ENCODE results near the gene IFNL3. TPM values are rescaled to one million over a fixed set of nuclear protein-coding genes. Genes with fewer than 3 reads are reported as not detected.
"Not testable (repeated sequence)": the region's sequence is repeated elsewhere in the genome, so short reads cannot be mapped to it uniquely, and the experiment has no call there.

The IFNL3 gene
- total and polyA plus RNA-seq, 8 donors = not detected

GRCh38 chr19:39276740-39277139, 31.9 kb upstream of the IFNL3 start:
- 90 to 91% methylated on average over 5 of the region's 5 CpGs for WGBS, 2 donors
- Histone ChIP-seq H3K9me3 (no peaks in the 10 kb centered on the region), H3K4me3 (no peak overlapping the region), H3K27me3 (no peaks in the 10 kb centered on the region), H3K27ac (no peak overlapping the region), H3K36me3 (no peaks in the 10 kb centered on the region), H3K4me1 (no peaks in the 10 kb centered on the region)
- intact Hi-C loops (cut with DNase I) = no loop called here
- FAIRE-seq (no peak), ATAC-seq (no peak), DNase-seq (peak in 1 of 6 donors; percentile 6)
- no peak for TF ChIP-seq CTCF (IDR thresholded peaks at IDR 0.05)

GRCh38 chr19:39275578-39275977, 30.8 kb upstream of the IFNL3 start:
- no peak for TF ChIP-seq CTCF (IDR thresholded peaks at IDR 0.05)
- no peak overlapping the region for H3K27ac ChIP-seq
- H3K36me3 ChIP-seq = no peaks in the 10 kb centered on the region
- H3K4me1 ChIP-seq = no peaks in the 10 kb centered on the region
- intact Hi-C loops (cut with DNase I) = no loop called here
- no peak for ATAC-seq
- WGBS, 2 donors = 83 to 87% methylated on average over 5 of the region's 5 CpGs
- no peak overlapping the region for H3K4me3 ChIP-seq
- no peaks in the 10 kb centered on the region for H3K27me3 ChIP-seq
- FAIRE-seq = no peak
- no peak for DNase-seq
- H3K9me3 ChIP-seq = no peaks in the 10 kb centered on the region

- H3K27me3 ChIP-seq; ATAC-seq; intact Hi-C loops (cut with DNase I); H3K9me3 ChIP-seq; H3K4me3 ChIP-seq; FAIRE-seq; H3K27ac ChIP-seq; H3K4me1 ChIP-seq; H3K36me3 ChIP-seq: not testable (repeated sequence)
- 87 to 90% methylated on average over 5 of the region's 5 CpGs for WGBS, 2 donors
- DNase-seq = peak in 1 of 6 donors; percentile 3
Measured at GRCh38 chr19:39273859-39274258, 29.1 kb upstream of the IFNL3 start.

- TF ChIP-seq CTCF (IDR thresholded peaks at IDR 0.05) = no peak
- Histone ChIP-seq H3K36me3 (no peaks in the 10 kb centered on the region), H3K27ac (no peak overlapping the region), H3K9me3 (no peaks in the 10 kb centered on the region), H3K4me3 (no peak overlapping the region), H3K4me1 (no peaks in the 10 kb centered on the region), H3K27me3 (no peaks in the 10 kb centered on the region)
- DNase-seq = peak in 1 of 6 donors; percentile 16
- WGBS, 2 donors = 82 to 83% methylated on average over 9 of the region's 9 CpGs
- intact Hi-C loops (cut with DNase I) = no loop called here
- ATAC-seq = no peak
- no peak for FAIRE-seq
Measured at GRCh38 chr19:39270036-39270871, 25.4 kb upstream of the IFNL3 start.

GRCh38 chr19:39269369-39269768, 24.6 kb upstream of the IFNL3 start:
- H3K27me3 ChIP-seq; H3K9me3 ChIP-seq; FAIRE-seq; H3K4me3 ChIP-seq; H3K36me3 ChIP-seq; H3K27ac ChIP-seq; ATAC-seq; H3K4me1 ChIP-seq; intact Hi-C loops (cut with DNase I): not testable (repeated sequence)
- DNase-seq = peak in 2 of 6 donors; percentile 26 to 58
- WGBS, 2 donors = 69 to 81% methylated on average over 9 to 10 of the region's 10 CpGs

- H3K4me3 ChIP-seq; H3K4me1 ChIP-seq; ATAC-seq; H3K27ac ChIP-seq; H3K27me3 ChIP-seq; FAIRE-seq; H3K36me3 ChIP-seq; intact Hi-C loops (cut with DNase I); H3K9me3 ChIP-seq: not testable (repeated sequence)
- WGBS, 2 donors = 82 to 96% methylated on average over 7 to 9 of the region's 10 CpGs
- peak in 1 of 6 donors; percentile 44 for DNase-seq
Measured at GRCh38 chr19:39268531-39269223, 23.9 kb upstream of the IFNL3 start.

GRCh38 chr19:39268085-39268484, 23.3 kb upstream of the IFNL3 start, which contains the start of gene IFNL2:
TSS of gene IFNL2 (plus strand) at chr19:39268396. CDS start at chr19:39268569, 173 bp downstream.
- no CpG with 5 or more reads among the region's 1 CpG for WGBS, 2 donors
- ATAC-seq = peak; percentile 76 to 86 (median 80)
- not testable (repeated sequence) for FAIRE-seq

More at GRCh38 chr19:39268085-39268484, 23.3 kb upstream of the IFNL3 start, which contains the start of gene IFNL2:
- H3K4me1 ChIP-seq; intact Hi-C loops (cut with DNase I); H3K27me3 ChIP-seq; H3K27ac ChIP-seq; H3K4me3 ChIP-seq; DNase-seq; H3K9me3 ChIP-seq; H3K36me3 ChIP-seq: not testable (repeated sequence)

All from pancreas (tissue), 10 donors.